A549 (cell line): Measurements from ENCODE around the gene ZNF483. TPM values are rescaled to one million over a fixed set of nuclear protein-coding genes. Genes with fewer than 3 reads are reported as not detected.
"Not testable (repeated sequence)": the region's sequence is repeated elsewhere in the genome, so short reads cannot be mapped to it uniquely, and the experiment has no call there.

ENCODE experiments used
- ATAC-seq, 2 experiments: fragments of 200-7000 bp in 1 of 2; fragments of >200 bp in 1 of 2; cut with Nextera tagmentation in 1 of 2; cut with Tn5 transposase in 1 of 2; 3 replicates each; pipeline versions ENCODE4 v1.8.0 to v1.9.1; 2018 to 2020; ENCODE audit warnings: mild to moderate bottlenecking in 1 of 2, moderate library complexity in 1 of 2
- CTCF ChIA-PET: fragments of 300-600 bp; sonication (Branson Sonifier 250); formaldehyde crosslinking; extraction: SDS; loops from one replicate; lab custom pipeline; 2021; ENCODE audit warnings: antibody characterized with exemption, inconsistent platforms; lab: Yijun Ruan, JAX
- POLR2A ChIA-PET: fragments of 350-600 bp; formaldehyde crosslinking; extraction: SDS; loops from one replicate; lab custom pipeline; 2021; ENCODE audit warnings: antibody characterized with exemption, inconsistent platforms; lab: Yijun Ruan, JAX
- DNase-seq, 2 experiments: peaks; one replicate each; pipeline versions ENCODE4 v3.0.0 to v3.0.0-alpha.2; 2011 to 2016; ENCODE audit warnings: low read depth in 1 of 2, low spot score in 1 of 2
- FAIRE-seq: peaks from 2 replicates; lab custom pipeline; 2011; peaks lifted over from hg19 to GRCh38; lab: Jason Lieb, UNC
- H3K27ac ChIP-seq, 2 experiments: fragments of >200 bp; sonication (Bioruptor Twin); formaldehyde crosslinking; 3 replicates each; pipeline ENCODE4 v1.5.1; 2016 to 2017
- H3K4me1 ChIP-seq: fragments of >200 bp; sonication (Bioruptor Twin); formaldehyde crosslinking; 3 replicates; pipeline ENCODE4 v1.6.1; 2016
- H3K4me2 ChIP-seq: fragments of >200 bp; sonication (Bioruptor Twin); formaldehyde crosslinking; 3 replicates; pipeline ENCODE4 v1.6.1; 2016
- H3K4me3 ChIP-seq: fragments of >200 bp; sonication (Bioruptor Twin); formaldehyde crosslinking; 3 replicates; pipeline ENCODE4 v1.5.1; 2016
- H3K9me3 ChIP-seq: fragments of >200 bp; sonication (Bioruptor Twin); formaldehyde crosslinking; 3 replicates; pipeline ENCODE4 v1.6.1; 2016
- BHLHE40 ChIP-seq: IDR thresholded peaks from 2 replicates; pipeline ENCODE4 v1.6.1; 2012; ENCODE audit warnings: low read depth, low read length, inconsistent platforms
- FOSB ChIP-seq: fragments of 250-450 bp; sonication (Bioruptor Pico); IDR thresholded peaks from 2 replicates; pipeline ENCODE4 v1.5.0; 2020; ENCODE audit warnings: mild to moderate bottlenecking, moderate library complexity
- HEYL ChIP-seq: fragments of 250-450 bp; sonication (Bioruptor Pico); IDR thresholded peaks from 2 replicates; pipeline ENCODE4 v1.8.0; 2021; ENCODE audit warnings: mild to moderate bottlenecking, moderate library complexity
- JUN ChIP-seq, 2 experiments: fragments of >200 bp; sonication (Bioruptor Twin); formaldehyde crosslinking; IDR thresholded peaks; 2 replicates in 1 of 2; 3 replicates in 1 of 2; pipeline ENCODE4 v1.6.1; 2016 to 2017
- KDM1A ChIP-seq: fragments of 200-600 bp; sonication (generic); IDR thresholded peaks from 2 replicates; pipeline ENCODE4 v1.6.1; 2016; ENCODE audit warnings: low read depth, mild to moderate bottlenecking
- MAZ ChIP-seq: fragments of 150-350 bp; IDR thresholded peaks from 2 replicates; pipeline ENCODE4 v1.6.1; 2014; ENCODE audit warnings: antibody characterized with exemption, low read depth, low read length, borderline replicate concordance
- NR3C1 ChIP-seq: fragments of >200 bp; sonication (Bioruptor Twin); formaldehyde crosslinking; IDR thresholded peaks from 3 replicates; pipeline ENCODE4 v1.6.1; 2017
- POLR2AphosphoS2 ChIP-seq: conservative IDR thresholded peaks from 2 replicates; pipeline ENCODE4 v1.6.1; 2012; ENCODE audit warnings: low read length, improper control_type of control experiment, inconsistent platforms
- RARB ChIP-seq: fragments of 250-450 bp; sonication (Bioruptor Pico); IDR thresholded peaks from 2 replicates; pipeline ENCODE4 v1.8.0; 2021; ENCODE audit warnings: mild to moderate bottlenecking, moderate library complexity
- RCOR1 ChIP-seq: fragments of 150-350 bp; IDR thresholded peaks from 2 replicates; pipeline ENCODE4 v1.6.1; 2014; ENCODE audit warnings: antibody characterized with exemption, low read length, low read depth
- RFX5 ChIP-seq: fragments of 450-650 bp; IDR thresholded peaks from 2 replicates; pipeline ENCODE4 v1.7.1; 2014; ENCODE audit warnings: antibody characterized with exemption, mild to moderate bottlenecking, moderate library complexity
- TFCP2L1 ChIP-seq: fragments of 250-450 bp; sonication (Bioruptor Pico); IDR thresholded peaks from 2 replicates; pipeline ENCODE4 v1.5.0; 2021; ENCODE audit warnings: mild to moderate bottlenecking
- ZNF302 ChIP-seq: fragments of 250-450 bp; sonication (Bioruptor Pico); IDR thresholded peaks from 2 replicates; pipeline ENCODE4 v1.9.0; 2021; ENCODE audit warnings: inconsistent platforms, mild to moderate bottlenecking, moderate library complexity
- ZSCAN20 ChIP-seq: fragments of 250-450 bp; sonication (Bioruptor Pico); IDR thresholded peaks from 2 replicates; pipeline ENCODE4 v1.8.0; 2022; ENCODE audit warnings: mild to moderate bottlenecking, moderate library complexity
- WGBS: methylation state at CpG from one replicate; pipeline ENCODE4 v1.1.6; 2017; ENCODE audit errors: missing lambda C conversion rate; 5-methylcytosine and 5-hydroxymethylcytosine counted together
- polyA plus RNA-seq, 4 experiments: library from polyadenylated mRNA; depleted of rRNA in 3 of 4; stranded (reverse); fragments of >200 nt; fragmentation: RNase III in 1 of 4; extraction: RNeasy Plus Mini Kit Qiagen cat#74134 plus additional on column Dnase treatment in 1 of 4; gene quantifications; 2 replicates in 3 of 4; 3 replicates in 1 of 4; pipeline ENCODE4 v1.2.3, GENCODE V29; 2011 to 2017
- TF ChIP-seq, protein P1 (sequence below): IDR thresholded peaks from 2 replicates; pipeline ENCODE4 v1.6.1; 2012
- TF ChIP-seq, protein P2 (sequence below): IDR thresholded peaks from 2 replicates; pipeline ENCODE4 v1.6.1; 2012
- TF ChIP-seq, protein P3 (sequence below): fragments of 250-450 bp; sonication (Bioruptor Pico); IDR thresholded peaks from 2 replicates; pipeline ENCODE4 v1.5.0; 2020; ENCODE audit warnings: low read depth, mild to moderate bottlenecking, moderate library complexity
- TF ChIP-seq, protein P4 (sequence below): fragments of 250-450 bp; sonication (Bioruptor Pico); IDR thresholded peaks from 2 replicates; pipeline ENCODE4 v1.5.0; 2021; ENCODE audit warnings: mild to moderate bottlenecking, moderate library complexity, borderline replicate concordance
- TF ChIP-seq, protein P5 (sequence below): fragments of 450-650 bp; IDR thresholded peaks from 2 replicates; pipeline ENCODE4 v1.6.1; 2014; ENCODE audit warnings: antibody characterized with exemption

The ZNF483 gene
- polyA plus RNA-seq, 2 of the 4 experiments (the other 2 are of a cell fraction): 1.0 to 2.8 TPM

DNA sequence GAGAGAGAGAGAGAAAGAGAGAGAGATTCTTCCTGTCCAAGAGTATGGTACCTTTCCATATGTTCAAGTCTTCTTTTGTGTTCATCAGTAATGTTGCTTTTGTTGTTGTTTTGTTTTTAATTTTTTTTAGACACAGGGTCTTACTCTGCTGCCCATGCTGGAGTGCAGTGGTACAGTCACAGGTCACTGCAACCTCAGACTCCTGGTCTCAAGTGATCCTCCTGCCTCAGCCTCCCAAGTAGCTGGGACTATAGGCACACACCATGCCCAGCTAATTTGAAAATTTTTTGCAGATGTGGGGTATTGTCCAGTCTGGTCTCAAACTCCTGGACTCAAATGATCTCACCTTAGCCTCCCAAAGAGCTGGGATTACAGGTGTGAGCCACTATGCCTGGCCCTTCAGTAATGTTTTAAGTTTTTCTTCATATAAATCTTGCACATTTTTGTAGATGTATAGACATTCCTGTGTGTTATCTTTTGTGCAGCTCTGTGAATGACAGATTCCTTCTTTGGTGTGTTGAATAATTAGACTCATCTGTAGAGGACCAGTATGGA is 36.3 kb downstream of the ZNF483 start (continued):
- TF ChIP-seq POLR2AphosphoS2 (peak; percentile 78; the same call in 1 of the 2 replicates), MAZ (no peak), RFX5 (no peak), ZSCAN20 (no peak)

DNA sequence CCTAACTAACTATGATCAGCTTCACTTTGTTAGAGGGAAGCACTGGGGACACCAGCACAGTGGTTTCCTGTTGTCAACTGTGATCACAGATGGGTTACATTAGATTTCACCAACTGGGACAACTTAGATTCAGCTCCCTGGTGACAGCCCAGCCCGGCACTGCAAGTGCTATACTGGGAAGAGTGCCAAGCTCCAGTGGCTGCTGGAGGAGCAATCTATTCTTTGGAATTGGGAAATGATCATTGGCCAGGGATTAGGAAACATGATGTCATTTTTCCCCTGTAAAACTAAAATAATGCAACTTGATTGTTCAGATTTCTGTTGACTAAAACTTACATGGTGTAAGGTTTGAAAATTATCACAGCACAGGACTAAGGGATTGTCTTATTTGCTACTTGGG is 41.3 kb downstream of the ZNF483 start:
- 86% methylated on average over 1 of the region's 1 CpG for WGBS
- Histone ChIP-seq H3K4me3 (no peak overlapping the region), H3K27ac (no peak overlapping the region), H3K9me3 (no peaks in the 10 kb centered on the region), H3K4me1 (no peaks in the 10 kb centered on the region), H3K4me2 (no peak overlapping the region)
- TF ChIP-seq, protein P1, sequence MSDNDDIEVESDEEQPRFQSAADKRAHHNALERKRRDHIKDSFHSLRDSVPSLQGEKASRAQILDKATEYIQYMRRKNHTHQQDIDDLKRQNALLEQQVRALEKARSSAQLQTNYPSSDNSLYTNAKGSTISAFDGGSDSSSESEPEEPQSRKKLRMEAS: no peak
- no peak for TF ChIP-seq HEYL (CRISPR knock-in tag)
- no peak for TF ChIP-seq KDM1A
- TF ChIP-seq FOSB: no peak
- no peak for TF ChIP-seq RARB (CRISPR knock-in tag)
- TF ChIP-seq RCOR1: no peak
- FAIRE-seq: no peak
- CTCF ChIA-PET: interaction anchor here (0.7 to 1.1 kb wide), 2 partner anchors 31 to 125 kb away, joined by 3 read pairs; no protein-coding TSS in a partner anchor
- no peak for DNase-seq
- POLR2A ChIA-PET: interaction anchor here (1.3 kb wide), 1 partner anchor 65 kb away, joined by 4 read pairs; the partner anchor contains the start of gene DNAJC25
- no peak for ATAC-seq

DNA sequence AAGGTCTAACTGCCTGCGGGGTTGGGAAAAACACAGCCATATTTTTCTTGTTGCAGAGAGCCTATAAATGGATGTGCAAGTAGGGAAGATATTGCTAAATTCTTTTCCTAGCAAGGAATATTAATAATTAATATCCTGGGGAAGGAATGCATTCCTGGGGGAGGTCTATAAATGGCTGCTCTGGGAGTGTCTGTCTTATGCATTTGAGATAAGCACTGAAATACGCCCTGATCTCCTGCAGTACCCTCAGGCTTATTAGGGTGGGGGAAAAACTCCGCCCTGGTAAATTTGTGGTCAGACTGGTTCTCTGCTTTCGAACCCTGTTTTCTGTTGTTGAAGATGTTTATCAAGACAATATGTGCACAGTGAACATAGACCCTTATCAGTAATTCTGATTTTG is 43.1 kb downstream of the ZNF483 start:
- ATAC-seq, H3K4me2 ChIP-seq, H3K4me3 ChIP-seq, H3K27ac ChIP-seq, H3K4me1 ChIP-seq, FAIRE-seq, H3K9me3 ChIP-seq, DNase-seq, POLR2A ChIA-PET: not testable (repeated sequence)
- CTCF ChIA-PET: interaction anchor here (1.1 kb wide), 1 partner anchor 54 kb away, joined by 3 read pairs; no protein-coding TSS in a partner anchor
- WGBS: 89% methylated on average over 4 of the region's 4 CpGs

DNA sequence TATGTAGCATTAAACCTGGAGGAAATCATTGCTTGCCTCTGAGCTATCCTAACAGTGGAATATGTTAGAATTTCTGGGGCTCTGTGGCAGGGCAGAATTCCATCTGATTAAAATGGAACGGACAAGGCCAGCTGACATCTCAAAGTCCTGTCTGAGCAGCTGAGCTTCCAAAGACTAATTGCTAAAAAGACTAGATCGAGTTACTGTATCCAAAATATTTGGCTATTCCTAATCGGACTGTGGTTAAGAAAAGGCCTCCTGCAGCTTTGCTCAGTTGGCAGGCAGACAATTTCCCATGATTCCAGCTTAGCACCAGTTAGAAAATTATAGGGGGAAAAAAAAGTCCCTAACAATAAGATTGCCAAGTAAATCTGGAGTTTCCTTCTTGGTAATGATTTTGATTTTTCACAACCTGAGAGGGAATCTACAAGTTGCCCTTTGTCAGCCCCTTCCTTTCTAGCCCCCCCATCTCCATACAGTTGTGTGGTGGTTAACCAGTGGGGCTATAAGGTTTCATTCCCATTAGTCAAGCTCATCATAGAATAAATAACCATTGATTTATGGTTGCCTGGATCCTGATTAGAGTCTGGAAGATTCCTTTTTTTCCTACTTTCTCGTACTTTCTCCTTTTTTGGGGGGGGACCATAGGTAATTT is 48.1 kb downstream of the ZNF483 start:
- FAIRE-seq: no peak
- Histone ChIP-seq H3K4me1 (no peaks in the 10 kb centered on the region), H3K27ac (no peak overlapping the region), H3K4me3 (no peak overlapping the region), H3K4me2 (no peak overlapping the region), H3K9me3 (no peaks in the 10 kb centered on the region)
- CTCF ChIA-PET: interaction anchor here (0.6 to 3.4 kb wide), 2 partner anchors 25 to 501 kb away, joined by 3 to 12 read pairs; no protein-coding TSS in a partner anchor
- TF ChIP-seq, protein P2, sequence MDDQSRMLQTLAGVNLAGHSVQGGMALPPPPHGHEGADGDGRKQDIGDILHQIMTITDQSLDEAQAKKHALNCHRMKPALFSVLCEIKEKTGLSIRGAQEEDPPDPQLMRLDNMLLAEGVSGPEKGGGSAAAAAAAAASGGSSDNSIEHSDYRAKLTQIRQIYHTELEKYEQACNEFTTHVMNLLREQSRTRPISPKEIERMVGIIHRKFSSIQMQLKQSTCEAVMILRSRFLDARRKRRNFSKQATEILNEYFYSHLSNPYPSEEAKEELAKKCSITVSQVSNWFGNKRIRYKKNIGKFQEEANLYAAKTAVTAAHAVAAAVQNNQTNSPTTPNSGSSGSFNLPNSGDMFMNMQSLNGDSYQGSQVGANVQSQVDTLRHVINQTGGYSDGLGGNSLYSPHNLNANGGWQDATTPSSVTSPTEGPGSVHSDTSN: no peak
- TF ChIP-seq POLR2AphosphoS2 (no peak), BHLHE40 (no peak), MAZ (no peak), NR3C1 (no peak)
- TF ChIP-seq, protein P3, sequence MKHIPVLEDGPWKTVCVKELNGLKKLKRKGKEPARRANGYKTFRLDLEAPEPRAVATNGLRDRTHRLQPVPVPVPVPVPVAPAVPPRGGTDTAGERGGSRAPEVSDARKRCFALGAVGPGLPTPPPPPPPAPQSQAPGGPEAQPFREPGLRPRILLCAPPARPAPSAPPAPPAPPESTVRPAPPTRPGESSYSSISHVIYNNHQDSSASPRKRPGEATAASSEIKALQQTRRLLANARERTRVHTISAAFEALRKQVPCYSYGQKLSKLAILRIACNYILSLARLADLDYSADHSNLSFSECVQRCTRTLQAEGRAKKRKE (CRISPR knock-in tag): no peak
- 80% methylated on average over 4 of the region's 4 CpGs for WGBS
- no peak for DNase-seq
- POLR2A ChIA-PET: no interaction called here
- ATAC-seq: no peak

DNA sequence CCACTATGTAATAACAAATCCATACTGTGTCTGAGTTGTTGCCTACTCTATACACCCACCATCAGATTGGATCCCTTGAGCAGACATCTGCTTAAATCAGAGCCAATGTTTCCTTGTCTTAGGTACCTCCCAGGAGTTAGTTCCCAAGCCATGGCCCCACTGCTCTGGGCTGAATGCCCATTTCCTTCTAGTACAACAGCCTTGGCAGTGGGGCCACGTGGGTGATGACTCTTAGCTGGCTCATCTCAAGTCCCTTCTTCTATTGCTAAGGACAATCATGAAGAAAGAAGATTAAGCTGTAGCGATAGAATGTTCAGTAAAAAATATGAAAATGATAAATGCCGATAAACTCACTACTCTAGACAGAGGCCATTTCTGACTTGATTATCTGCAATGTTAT is 57.9 kb downstream of the ZNF483 start:
- WGBS: 71% methylated on average over 3 of the region's 3 CpGs
- FAIRE-seq: no peak
- POLR2A ChIA-PET: no interaction called here
- TF ChIP-seq, protein P1: 0 out of 2 replicates have a peak, but pooled peaks have one; percentile 17
- TF ChIP-seq TFCP2L1 (CRISPR knock-in tag) (no peak), ZNF302 (CRISPR knock-in tag) (no peak), JUN (IDR thresholded peaks at IDR 0.05) (0 out of 5 replicates have a peak, but pooled peaks of 1 of the 2 experiments have one; percentile 22)
- TF ChIP-seq, protein P4, sequence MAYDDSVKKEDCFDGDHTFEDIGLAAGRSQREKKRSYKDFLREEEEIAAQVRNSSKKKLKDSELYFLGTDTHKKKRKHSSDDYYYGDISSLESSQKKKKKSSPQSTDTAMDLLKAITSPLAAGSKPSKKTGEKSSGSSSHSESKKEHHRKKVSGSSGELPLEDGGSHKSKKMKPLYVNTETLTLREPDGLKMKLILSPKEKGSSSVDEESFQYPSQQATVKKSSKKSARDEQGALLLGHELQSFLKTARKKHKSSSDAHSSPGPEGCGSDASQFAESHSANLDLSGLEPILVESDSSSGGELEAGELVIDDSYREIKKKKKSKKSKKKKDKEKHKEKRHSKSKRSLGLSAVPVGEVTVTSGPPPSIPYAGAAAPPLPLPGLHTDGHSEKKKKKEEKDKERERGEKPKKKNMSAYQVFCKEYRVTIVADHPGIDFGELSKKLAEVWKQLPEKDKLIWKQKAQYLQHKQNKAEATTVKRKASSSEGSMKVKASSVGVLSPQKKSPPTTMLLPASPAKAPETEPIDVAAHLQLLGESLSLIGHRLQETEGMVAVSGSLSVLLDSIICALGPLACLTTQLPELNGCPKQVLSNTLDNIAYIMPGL (CRISPR knock-in tag): no peak
- TF ChIP-seq, protein P5, sequence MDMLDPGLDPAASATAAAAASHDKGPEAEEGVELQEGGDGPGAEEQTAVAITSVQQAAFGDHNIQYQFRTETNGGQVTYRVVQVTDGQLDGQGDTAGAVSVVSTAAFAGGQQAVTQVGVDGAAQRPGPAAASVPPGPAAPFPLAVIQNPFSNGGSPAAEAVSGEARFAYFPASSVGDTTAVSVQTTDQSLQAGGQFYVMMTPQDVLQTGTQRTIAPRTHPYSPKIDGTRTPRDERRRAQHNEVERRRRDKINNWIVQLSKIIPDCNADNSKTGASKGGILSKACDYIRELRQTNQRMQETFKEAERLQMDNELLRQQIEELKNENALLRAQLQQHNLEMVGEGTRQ: peak; percentile 16; the same call in 1 of the 2 replicates
- TF ChIP-seq, protein P2: no peak
- TF ChIP-seq, all 56 proteins: peak for 3
- H3K4me2 ChIP-seq: no peak overlapping the region
- no peak overlapping the region for H3K4me3 ChIP-seq
- CTCF ChIA-PET: interaction anchor here (1.2 to 2.5 kb wide), 3 partner anchors 9 to 15 kb away, joined by 3 to 12 read pairs (median 7); no protein-coding TSS in a partner anchor
- no peaks in the 10 kb centered on the region for H3K9me3 ChIP-seq
- DNase-seq (peak in 1 of 2 experiments; percentile 55), ATAC-seq (peak; percentile 40 to 62; a peak in 5 of 6 replicates)
- H3K4me1 ChIP-seq: peaks cover 14% of the 10 kb centered on the region; the same call in 1 of the 3 replicates
- no peak overlapping the region for H3K27ac ChIP-seq
